Neuronal stem cell (in vitro differentiated cells): Measurements from ENCODE around the gene TNS3.
A peak's percentile ranks its signal among the peaks of the same experiment; 100 is the strongest.

ENCODE experiments used
- DNase-seq: peaks from one replicate; pipeline ENCODE4 v3.0.0-alpha.2; 2013; ENCODE audit warnings: low spot score
- H2AFZ ChIP-seq: one replicate; pipeline ENCODE4 v1.6.1; 2013; ENCODE audit warnings: mild to moderate bottlenecking, low read length, inconsistent platforms
- H2AK5ac ChIP-seq: 2 replicates; pipeline ENCODE4 v1.6.1; 2013; ENCODE audit warnings: low read depth, mild to moderate bottlenecking, inconsistent platforms, low read length, moderate library complexity, mixed read lengths
- H2BK120ac ChIP-seq: 2 replicates; pipeline ENCODE4 v1.6.1; 2013; ENCODE audit warnings: low read depth, mild to moderate bottlenecking, inconsistent platforms, low read length, moderate library complexity, mixed read lengths
- H2BK12ac ChIP-seq: one replicate; pipeline ENCODE4 v1.6.1; 2013; ENCODE audit warnings: low read length, inconsistent platforms
- H2BK15ac ChIP-seq: 2 replicates; pipeline ENCODE4 v1.6.1; 2013; ENCODE audit warnings: mild to moderate bottlenecking, low read length, inconsistent platforms, mixed read lengths
- H2BK5ac ChIP-seq: one replicate; pipeline ENCODE4 v1.6.1; 2013; ENCODE audit warnings: inconsistent platforms, mild to moderate bottlenecking, low read length, moderate library complexity
- H3K14ac ChIP-seq: one replicate; pipeline ENCODE4 v1.6.1; 2013; ENCODE audit warnings: low read length, inconsistent platforms
- H3K18ac ChIP-seq: 2 replicates; pipeline ENCODE4 v1.6.1; 2013; ENCODE audit warnings: low read length, inconsistent platforms
- H3K23ac ChIP-seq: 2 replicates; pipeline ENCODE4 v1.6.1; 2013; ENCODE audit warnings: low read depth, mild to moderate bottlenecking, mixed read lengths, low read length, inconsistent platforms; ENCODE audit not compliant: poor library complexity
- H3K27ac ChIP-seq: replicated peaks from 3 replicates; pipeline ENCODE4 v1.5.1; 2013; ENCODE audit warnings: low read length, inconsistent platforms
- H3K27me3 ChIP-seq, 3 experiments: 2 replicates each; pipeline ENCODE4 v1.6.1; 2013; ENCODE audit warnings: low read length in 3 of 3, mild to moderate bottlenecking in 2 of 3, inconsistent platforms in 1 of 3, low read depth in 1 of 3, mixed read lengths in 1 of 3, moderate library complexity in 1 of 3; ENCODE audit not compliant: control insufficient read depth in 3 of 3, insufficient read depth in 3 of 3
- H3K36me3 ChIP-seq, 2 donors: replicated peaks in 1 of 2; 2 replicates each; pipeline ENCODE4 v1.6.1; 2013; ENCODE audit warnings: low read length in 2 of 2; ENCODE audit not compliant: control insufficient read depth in 2 of 2, insufficient read depth in 2 of 2
- H3K4ac ChIP-seq: 2 replicates; pipeline ENCODE4 v1.6.1; 2013; ENCODE audit warnings: inconsistent platforms, mild to moderate bottlenecking, low read length, moderate library complexity
- H3K4me1 ChIP-seq, 2 donors: 1 replicate in 1 of 2; 2 replicates in 1 of 2; pipeline ENCODE4 v1.6.1; 2013; ENCODE audit warnings: low read length in 2 of 2, low read depth in 1 of 2; ENCODE audit not compliant: control insufficient read depth in 2 of 2, insufficient read depth in 1 of 2
- H3K4me2 ChIP-seq: one replicate; pipeline ENCODE4 v1.6.1; 2013; ENCODE audit warnings: mild to moderate bottlenecking, low read length, inconsistent platforms; ENCODE audit not compliant: insufficient read depth, poor library complexity, severe bottlenecking
- H3K4me3 ChIP-seq, 2 donors: 2 replicates each; pipeline ENCODE4 v1.5.1; 2013; ENCODE audit warnings: low read length in 2 of 2, mild to moderate bottlenecking in 2 of 2, inconsistent platforms in 1 of 2, moderate library complexity in 1 of 2
- H3K79me1 ChIP-seq: one replicate; pipeline ENCODE4 v1.6.1; 2013; ENCODE audit warnings: low read depth, mild to moderate bottlenecking, inconsistent platforms, low read length, moderate library complexity
- H3K9ac ChIP-seq: one replicate; pipeline ENCODE4 v1.6.1; 2013; ENCODE audit warnings: mild to moderate bottlenecking, low read depth, low read length, inconsistent platforms; ENCODE audit not compliant: poor library complexity
- H3K9me3 ChIP-seq, 2 donors: replicated peaks in 1 of 2; 2 replicates each; pipeline versions ENCODE3 to v1.6.1; 2013; ENCODE audit warnings: low read length in 2 of 2, mild to moderate bottlenecking in 2 of 2, inconsistent platforms in 1 of 2, low read depth in 1 of 2, mixed read lengths in 1 of 2, moderate library complexity in 1 of 2; ENCODE audit not compliant: control insufficient read depth in 2 of 2, insufficient read depth in 1 of 2
- H4K8ac ChIP-seq: one replicate; pipeline ENCODE4 v1.6.1; 2013; ENCODE audit warnings: low read depth, mild to moderate bottlenecking, inconsistent platforms, low read length, moderate library complexity
- H4K91ac ChIP-seq: one replicate; pipeline ENCODE4 v1.6.1; 2013; ENCODE audit warnings: low read length, low read depth, mild to moderate bottlenecking, inconsistent platforms; ENCODE audit not compliant: poor library complexity
- WGBS, 2 donors: extraction: QIAGEN DNeasy Blood & Tissue Kit; methylation state at CpG; one replicate each; pipeline ENCODE4 v1.1.7; 2013; ENCODE audit warnings: missing lambda C conversion rate in 2 of 2, mixed read lengths in 1 of 2; ENCODE audit not compliant: insufficient read length in 2 of 2, insufficient replicate concordance in 1 of 2; ENCODE audit errors: extremely low coverage in 2 of 2; 5-methylcytosine and 5-hydroxymethylcytosine counted together

The TNS3 gene

DNA sequence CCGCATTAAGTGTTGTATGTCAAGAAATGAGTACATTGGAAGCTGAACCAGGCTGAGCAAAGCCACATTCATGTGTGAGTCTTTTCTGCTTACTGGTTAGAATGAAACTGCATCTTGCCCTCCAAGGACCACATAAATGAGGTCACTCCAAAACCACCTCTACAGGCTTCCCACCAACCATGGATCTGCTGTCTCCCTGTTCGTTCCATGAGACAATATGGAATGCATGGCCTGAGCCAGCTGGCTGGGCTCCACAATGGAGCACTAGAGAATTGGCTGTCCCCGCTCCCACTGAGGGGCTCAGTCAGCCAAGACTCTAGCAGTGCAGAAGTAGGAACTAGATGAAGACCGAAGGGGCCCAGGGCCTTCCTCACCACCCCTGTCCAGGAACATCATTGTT lies 120.8 kb downstream of the TNS3 start:
- H3K23ac ChIP-seq = no peak overlapping the region
- no peak overlapping the region for H3K27ac ChIP-seq
- no peak overlapping the region for H3K4me3 ChIP-seq
- H2AFZ ChIP-seq = no peak overlapping the region
- no peak overlapping the region for H3K4ac ChIP-seq
- no peaks in the 10 kb centered on the region for H3K79me1 ChIP-seq
- no peak overlapping the region for H2BK120ac ChIP-seq
- no peak overlapping the region for H4K91ac ChIP-seq
- H3K9me3 ChIP-seq = peaks cover 0 to 2% of the 10 kb centered on the region in 2 donors
- no peak overlapping the region for H3K4me2 ChIP-seq
- no peak overlapping the region for H4K8ac ChIP-seq
- no peak overlapping the region for H3K9ac ChIP-seq
- H2BK12ac ChIP-seq = no peak overlapping the region
- no peaks in the 10 kb centered on the region for H3K36me3 ChIP-seq
- H3K4me1 ChIP-seq = peaks cover 0 to 21% of the 10 kb centered on the region in 2 donors
- no CpG with 5 or more reads among the region's 4 CpGs for WGBS, 2 donors
- no peak overlapping the region for H2AK5ac ChIP-seq
- H2BK5ac ChIP-seq = no peak overlapping the region
- H3K27me3 ChIP-seq = no peaks in the 10 kb centered on the region
- H3K18ac ChIP-seq = peak overlapping the region; percentile 74
- no peak for DNase-seq
- no peak overlapping the region for H2BK15ac ChIP-seq
- H3K14ac ChIP-seq = no peak overlapping the region

DNA sequence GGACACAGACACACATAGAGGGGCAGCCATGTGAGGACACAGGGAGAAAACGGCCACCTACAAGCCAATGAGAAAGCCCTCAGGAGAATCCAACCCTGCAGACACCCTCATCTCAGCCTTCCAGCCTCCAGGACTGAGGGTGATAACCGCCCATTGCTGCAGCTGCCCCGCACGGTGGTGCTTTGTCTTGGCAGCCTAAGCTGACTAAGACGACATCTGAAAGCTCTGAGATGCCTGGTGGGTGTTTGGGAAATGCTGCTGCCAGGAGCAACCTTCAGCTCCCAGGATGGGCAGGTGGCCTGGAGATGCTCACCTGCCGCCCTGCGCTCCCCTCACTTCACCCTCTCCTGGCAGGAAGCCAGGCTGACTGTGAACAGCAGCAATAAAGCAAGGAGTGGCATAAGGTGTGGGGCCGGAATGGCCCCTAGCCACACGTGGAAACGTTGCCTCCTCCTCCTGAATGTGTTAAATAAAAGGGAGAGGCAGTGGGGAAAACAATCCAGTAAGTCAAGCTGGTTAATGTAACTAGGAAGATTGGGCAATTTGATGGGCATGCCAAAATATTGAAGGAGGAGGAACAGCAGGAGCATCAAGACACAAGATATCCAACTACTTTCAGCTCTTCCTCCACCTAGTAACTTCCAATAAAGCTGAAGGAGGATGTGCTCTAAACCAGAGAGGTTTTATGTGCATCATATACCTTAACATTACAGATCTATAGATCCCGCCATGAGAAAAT lies 121.5 kb downstream of the TNS3 start:
- Histone ChIP-seq H3K36me3 (no peaks in the 10 kb centered on the region), H2BK120ac (no peak overlapping the region), H2AK5ac (no peak overlapping the region), H2BK15ac (no peak overlapping the region), H2BK12ac (no peak overlapping the region), H3K27ac (no peak overlapping the region), H3K9ac (no peak overlapping the region), H3K4me2 (no peak overlapping the region), H3K14ac (no peak overlapping the region), H3K4ac (no peak overlapping the region), H2AFZ (no peak overlapping the region), H2BK5ac (no peak overlapping the region), H3K4me1 (peaks cover 0 to 21% of the 10 kb centered on the region in 2 donors), H3K27me3 (no peaks in the 10 kb centered on the region), H4K8ac (no peak overlapping the region), H3K23ac (no peak overlapping the region), H3K4me3 (no peak overlapping the region), H3K79me1 (peaks cover 3% of the 10 kb centered on the region), H3K18ac (peak overlapping the region; percentile 53), H4K91ac (no peak overlapping the region), H3K9me3 (peaks cover 0 to 2% of the 10 kb centered on the region in 2 donors)
- no CpG with 5 or more reads among the region's 11 CpGs for WGBS, 2 donors
- no peak for DNase-seq

DNA sequence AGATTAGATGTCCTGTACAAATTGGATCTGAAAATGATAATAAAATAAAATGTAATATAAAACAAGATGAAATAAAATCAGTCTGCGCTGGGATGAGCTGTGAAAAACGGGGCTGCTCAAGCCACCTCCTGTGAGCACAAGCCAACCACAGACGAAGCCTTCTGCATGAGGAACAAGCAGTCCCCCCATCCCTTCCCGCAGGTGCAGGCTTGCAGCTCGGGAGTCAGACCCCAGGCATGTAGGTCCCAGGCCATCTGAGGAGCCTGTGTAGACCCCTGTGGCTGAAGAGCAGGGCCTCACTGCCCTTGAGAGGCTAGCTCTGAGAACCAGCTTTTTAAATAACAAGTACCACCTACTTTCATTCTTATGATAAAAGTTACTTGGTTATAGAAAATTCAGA lies 123.4 kb downstream of the TNS3 start:
- WGBS, 2 donors = no CpG with 5 or more reads among the region's 5 CpGs
- Histone ChIP-seq H3K9me3 (peaks cover 0 to 2% of the 10 kb centered on the region in 2 donors), H3K4me2 (no peak overlapping the region), H3K36me3 (no peaks in the 10 kb centered on the region), H4K91ac (no peak overlapping the region), H3K27me3 (no peaks in the 10 kb centered on the region), H2AFZ (no peak overlapping the region), H3K23ac (no peak overlapping the region), H3K4ac (no peak overlapping the region), H2BK12ac (no peak overlapping the region), H3K79me1 (peaks cover 8% of the 10 kb centered on the region), H2AK5ac (no peak overlapping the region), H4K8ac (no peak overlapping the region), H3K9ac (no peak overlapping the region), H3K14ac (no peak overlapping the region), H2BK5ac (no peak overlapping the region), H3K27ac (no peak overlapping the region), H3K18ac (no peak overlapping the region), H3K4me3 (no peak overlapping the region), H2BK15ac (no peak overlapping the region), H2BK120ac (no peak overlapping the region), H3K4me1 (peaks cover 0 to 31% of the 10 kb centered on the region in 2 donors)
- no peak for DNase-seq

DNA sequence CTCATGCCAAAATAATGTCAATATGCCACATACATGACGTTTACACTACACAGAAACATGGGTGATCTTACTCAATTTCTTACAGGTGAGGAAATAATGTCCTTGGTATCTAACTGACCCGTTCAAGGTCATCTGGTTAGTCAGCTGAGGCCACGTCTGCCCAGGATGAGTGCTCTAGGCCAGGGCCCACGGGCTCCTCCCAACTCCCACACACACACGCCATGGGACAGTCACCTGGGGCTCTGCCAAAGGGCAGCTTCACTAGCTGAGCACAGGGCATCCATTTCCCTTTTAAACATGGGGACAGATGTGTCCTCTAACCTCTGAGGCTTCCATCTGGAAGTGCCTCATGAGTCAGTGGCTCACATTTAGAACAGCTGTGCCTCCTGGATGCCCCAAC lies 123.9 kb downstream of the TNS3 start:
- H3K27ac ChIP-seq = no peak overlapping the region
- H3K4me3 ChIP-seq = no peak overlapping the region
- H2AFZ ChIP-seq = no peak overlapping the region
- no peak overlapping the region for H3K23ac ChIP-seq
- no peak overlapping the region for H3K18ac ChIP-seq
- H2BK5ac ChIP-seq = no peak overlapping the region
- H3K79me1 ChIP-seq = peaks cover 8% of the 10 kb centered on the region
- H3K9ac ChIP-seq = no peak overlapping the region
- H2BK120ac ChIP-seq = no peak overlapping the region
- no peaks in the 10 kb centered on the region for H3K36me3 ChIP-seq
- WGBS, 2 donors = no CpG with 5 or more reads among the region's 5 CpGs
- no peak overlapping the region for H3K14ac ChIP-seq
- H3K9me3 ChIP-seq = peaks cover 0 to 2% of the 10 kb centered on the region in 2 donors
- H3K4me2 ChIP-seq = no peak overlapping the region
- DNase-seq = no peak
- no peak overlapping the region for H4K8ac ChIP-seq
- H2BK12ac ChIP-seq = no peak overlapping the region
- peaks cover 0 to 33% of the 10 kb centered on the region in 2 donors for H3K4me1 ChIP-seq
- H3K4ac ChIP-seq = no peak overlapping the region
- H4K91ac ChIP-seq = no peak overlapping the region
- H3K27me3 ChIP-seq = no peaks in the 10 kb centered on the region
- no peak overlapping the region for H2AK5ac ChIP-seq
- H2BK15ac ChIP-seq = no peak overlapping the region
